ENCODE data around the gene LRWD1.
"Not testable (repeated sequence)": the region's sequence is repeated elsewhere in the genome, so short reads cannot be mapped to it uniquely, and the experiment has no call there.

The LRWD1 gene

GRCh38 chr7:102503141-102503540, 38.4 kb downstream of the LRWD1 start:
- DNase-seq = not testable (repeated sequence)

- DNase-seq = not testable (repeated sequence)
These were observed 40.8 kb downstream of the LRWD1 start for GRCh38 chr7:102505298-102506185.

- DNase-seq = not testable (repeated sequence)
These were observed 42.8 kb downstream of the LRWD1 start for GRCh38 chr7:102507410-102508088.

GRCh38 chr7:102510575-102510974, 45.8 kb downstream of the LRWD1 start:
- DNase-seq = not testable (repeated sequence)

GRCh38 chr7:102511860-102512522, 47.2 kb downstream of the LRWD1 start:
- not testable (repeated sequence) for DNase-seq

GRCh38 chr7:102512642-102513221, 47.9 kb downstream of the LRWD1 start:
- not testable (repeated sequence) for DNase-seq

GRCh38 chr7:102514881-102515721, 50.3 kb downstream of the LRWD1 start:
- not testable (repeated sequence) for DNase-seq

- DNase-seq = not testable (repeated sequence)
These were observed 51.1 kb downstream of the LRWD1 start for GRCh38 chr7:102515889-102516288.

- DNase-seq = not testable (repeated sequence)
These were observed 52.2 kb downstream of the LRWD1 start for GRCh38 chr7:102516951-102517350.

GRCh38 chr7:102517550-102518147, 52.9 kb downstream of the LRWD1 start, which contains the start of gene RASA4B:
Gene RASA4B (minus strand): TSS chr7:102517777. CDS start chr7:102517710, 67 bp downstream.
- DNase-seq = not testable (repeated sequence)

GRCh38 chr7:102520797-102521196, 56.0 kb downstream of the LRWD1 start:
- DNase-seq = not testable (repeated sequence)

Data from stimulated activated CD4-positive, alpha-beta T cell treated with anti-CD3 and anti-CD28 coated beads, Interleukin-2, amount 100 ng/mL, for 48 hours (primary cell).